ENCODE data around the gene DOCK1. TPM values are rescaled to one million over a fixed set of nuclear protein-coding genes. Genes with fewer than 3 reads are reported as not detected.

Gene DOCK1
- total RNA-seq, 2 donors from 2014 or later, result 72.4 to 89.3 TPM

DNA sequence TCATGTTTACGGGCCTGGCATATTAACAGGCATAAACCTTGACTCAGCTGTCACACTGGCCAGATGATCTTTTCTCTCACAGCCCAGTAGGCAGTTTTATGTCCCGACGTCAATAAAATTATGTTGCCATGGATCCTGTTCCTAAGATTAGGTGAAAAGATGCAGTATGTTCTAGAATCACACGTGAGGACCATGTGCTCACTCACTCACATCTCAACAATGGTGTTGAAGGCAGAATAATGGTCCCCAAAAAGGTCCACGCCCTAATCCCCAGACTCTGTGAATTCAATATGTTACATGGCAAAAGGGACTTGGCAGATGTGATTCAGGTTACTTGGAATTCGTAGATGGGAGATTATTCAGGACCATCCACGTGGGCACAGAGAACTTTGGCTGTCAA, 3.5 kb downstream of the DOCK1 start:
- peaks cover 1% of the 10 kb centered on the region for H3K27me3 Mint-ChIP-seq (ENCODE audit: insufficient read depth)
- peaks cover 53% of the 10 kb centered on the region for H3K4me1 Mint-ChIP-seq
- no peak overlapping the region for H3K27ac Mint-ChIP-seq
- no peaks in the 10 kb centered on the region for H3K9me3 Mint-ChIP-seq
- Histone ChIP-seq H3K4me1 (ENCODE audit: control insufficient read depth, insufficient read depth, low read length) (peaks cover 4% of the 10 kb centered on the region), H3K9ac (ENCODE audit: extremely low read depth, low read length, poor library complexity, severe bottlenecking) (no peak overlapping the region), H3K36me3 (ENCODE audit: control insufficient read depth, insufficient read depth, low read length) (peaks cover 5% of the 10 kb centered on the region), H3K4me3 (ENCODE audit: low read length) (no peak overlapping the region), H3K9me3 (ENCODE audit: control insufficient read depth, low read length) (no peaks in the 10 kb centered on the region), H3K27me3 (ENCODE audit: control insufficient read depth, insufficient read depth, low read length, poor library complexity, severe bottlenecking) (no peaks in the 10 kb centered on the region), H3K27ac (ENCODE audit: low read depth, low read length) (no peak overlapping the region)
- WGBS, 2 experiments (ENCODE audit: insufficient coverage in 1 of 2, insufficient read length in 1 of 2), result 85 to 97% methylated on average over 5 to 7 of the region's 7 CpGs
- TF ChIP-seq, protein P1, sequence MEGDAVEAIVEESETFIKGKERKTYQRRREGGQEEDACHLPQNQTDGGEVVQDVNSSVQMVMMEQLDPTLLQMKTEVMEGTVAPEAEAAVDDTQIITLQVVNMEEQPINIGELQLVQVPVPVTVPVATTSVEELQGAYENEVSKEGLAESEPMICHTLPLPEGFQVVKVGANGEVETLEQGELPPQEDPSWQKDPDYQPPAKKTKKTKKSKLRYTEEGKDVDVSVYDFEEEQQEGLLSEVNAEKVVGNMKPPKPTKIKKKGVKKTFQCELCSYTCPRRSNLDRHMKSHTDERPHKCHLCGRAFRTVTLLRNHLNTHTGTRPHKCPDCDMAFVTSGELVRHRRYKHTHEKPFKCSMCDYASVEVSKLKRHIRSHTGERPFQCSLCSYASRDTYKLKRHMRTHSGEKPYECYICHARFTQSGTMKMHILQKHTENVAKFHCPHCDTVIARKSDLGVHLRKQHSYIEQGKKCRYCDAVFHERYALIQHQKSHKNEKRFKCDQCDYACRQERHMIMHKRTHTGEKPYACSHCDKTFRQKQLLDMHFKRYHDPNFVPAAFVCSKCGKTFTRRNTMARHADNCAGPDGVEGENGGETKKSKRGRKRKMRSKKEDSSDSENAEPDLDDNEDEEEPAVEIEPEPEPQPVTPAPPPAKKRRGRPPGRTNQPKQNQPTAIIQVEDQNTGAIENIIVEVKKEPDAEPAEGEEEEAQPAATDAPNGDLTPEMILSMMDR (conservative IDR thresholded peaks at IDR 0.05), result no peak
- H3K4me3 Mint-ChIP-seq, result no peak overlapping the region
- peaks cover 29% of the 10 kb centered on the region for H3K36me3 Mint-ChIP-seq (ENCODE audit: low read depth)
- DNase-seq, result no peak

- H3K4me1 Mint-ChIP-seq, result peaks cover 55% of the 10 kb centered on the region
Measured at GRCh38 chr10:126909147-126909546, 3.9 kb downstream of the DOCK1 start.

DNA sequence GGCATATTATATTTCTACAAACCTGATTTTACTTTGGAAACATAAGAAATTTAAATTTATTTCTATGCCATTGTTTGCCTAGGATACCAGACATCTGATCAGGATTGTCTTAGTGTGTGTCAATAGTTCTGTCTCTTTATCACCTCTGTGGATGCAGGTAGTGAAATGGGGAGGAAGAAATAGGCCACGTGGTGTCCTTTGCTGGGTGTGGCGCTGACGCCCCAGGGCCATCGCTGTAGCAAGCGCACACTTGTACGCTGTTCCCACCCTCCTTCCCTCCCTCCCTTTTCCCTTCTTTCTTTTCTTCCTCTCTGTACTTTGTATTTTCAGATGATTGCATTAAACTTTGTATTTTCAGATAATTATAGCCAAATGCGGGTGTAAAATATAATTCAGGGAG, 5.0 kb downstream of the DOCK1 start:
- Mint-ChIP-seq H3K36me3 (ENCODE audit: low read depth) (peaks cover 30% of the 10 kb centered on the region), H3K27me3 (ENCODE audit: insufficient read depth) (peaks cover 1% of the 10 kb centered on the region), H3K9me3 (peaks cover 2% of the 10 kb centered on the region), H3K4me3 (no peak overlapping the region), H3K4me1 (peaks cover 49% of the 10 kb centered on the region), H3K27ac (no peak overlapping the region)
- DNase-seq, result no peak
- TF ChIP-seq, protein P1 (conservative IDR thresholded peaks at IDR 0.05), result no peak
- Histone ChIP-seq H3K4me1 (ENCODE audit: control insufficient read depth, insufficient read depth, low read length) (peaks cover 7% of the 10 kb centered on the region), H3K4me3 (ENCODE audit: low read length) (no peak overlapping the region), H3K27me3 (ENCODE audit: control insufficient read depth, insufficient read depth, low read length, poor library complexity, severe bottlenecking) (no peaks in the 10 kb centered on the region), H3K9ac (ENCODE audit: extremely low read depth, low read length, poor library complexity, severe bottlenecking) (no peak overlapping the region), H3K27ac (ENCODE audit: low read depth, low read length) (no peak overlapping the region), H3K36me3 (ENCODE audit: control insufficient read depth, insufficient read depth, low read length) (peaks cover 5% of the 10 kb centered on the region), H3K9me3 (ENCODE audit: control insufficient read depth, low read length) (peaks cover 7% of the 10 kb centered on the region)
- whole genome bisulfite sequencing, 2 experiments (ENCODE audit: insufficient coverage in 1 of 2, insufficient read length in 1 of 2), result 90 to 100% methylated on average over 1 to 7 of the region's 7 CpGs

More at GRCh38 chr10:126909147-126909546, 3.9 kb downstream of the DOCK1 start:
- TF ChIP-seq, protein P1 (conservative IDR thresholded peaks at IDR 0.05), result no peak
- Mint-ChIP-seq H3K9me3 (no peaks in the 10 kb centered on the region), H3K36me3 (ENCODE audit: low read depth) (peaks cover 28% of the 10 kb centered on the region), H3K27me3 (ENCODE audit: insufficient read depth) (peaks cover 1% of the 10 kb centered on the region), H3K4me3 (no peak overlapping the region), H3K27ac (peak overlapping the region; percentile 9)
- no peaks in the 10 kb centered on the region for H3K27me3 ChIP-seq (ENCODE audit: control insufficient read depth, insufficient read depth, low read length, poor library complexity, severe bottlenecking)
- peaks cover under 1% of the 10 kb centered on the region for H3K36me3 ChIP-seq (ENCODE audit: control insufficient read depth, insufficient read depth, low read length)
- peaks cover 7% of the 10 kb centered on the region for H3K4me1 ChIP-seq (ENCODE audit: control insufficient read depth, insufficient read depth, low read length)
- H3K27ac ChIP-seq (ENCODE audit: low read depth, low read length), result no peak overlapping the region
- WGBS, 2 experiments (ENCODE audit: insufficient coverage in 1 of 2, insufficient read length in 1 of 2), result 90 to 95% methylated on average over 2 to 4 of the region's 4 CpGs
- no peaks in the 10 kb centered on the region for H3K9me3 ChIP-seq (ENCODE audit: control insufficient read depth, low read length)
- DNase-seq, result no peak
- H3K4me3 ChIP-seq (ENCODE audit: low read length), result no peak overlapping the region
- H3K9ac ChIP-seq (ENCODE audit: extremely low read depth, low read length, poor library complexity, severe bottlenecking), result no peak overlapping the region

Measured in endodermal cell (in vitro differentiated cells).